Right renal pelvis (tissue), 4 donors: Measurements from ENCODE around the gene STIP1. TPM values are rescaled to one million over a fixed set of nuclear protein-coding genes. Genes with fewer than 3 reads are reported as not detected.
"Not testable (repeated sequence)": the region's sequence is repeated elsewhere in the genome, so short reads cannot be mapped to it uniquely, and the experiment has no call there.

Experiments
- DNase-seq, 4 donors: peaks; one replicate each; pipeline ENCODE4 v3.0.0-alpha.2; 2013; ENCODE audit warnings: low read depth in 4 of 4, low spot score in 3 of 4, missing footprints in 1 of 4
- polyA plus RNA-seq, 4 donors: library from polyadenylated mRNA; unstranded; fragments of 120-200 nt; gene quantifications; one replicate each; pipeline ENCODE4 v1.2.1, GENCODE V29; 2013; ENCODE audit not compliant: insufficient read length in 4 of 4

Gene STIP1
- polyA plus RNA-seq, 4 donors, result 188 to 239 (median 197) TPM

DNA sequence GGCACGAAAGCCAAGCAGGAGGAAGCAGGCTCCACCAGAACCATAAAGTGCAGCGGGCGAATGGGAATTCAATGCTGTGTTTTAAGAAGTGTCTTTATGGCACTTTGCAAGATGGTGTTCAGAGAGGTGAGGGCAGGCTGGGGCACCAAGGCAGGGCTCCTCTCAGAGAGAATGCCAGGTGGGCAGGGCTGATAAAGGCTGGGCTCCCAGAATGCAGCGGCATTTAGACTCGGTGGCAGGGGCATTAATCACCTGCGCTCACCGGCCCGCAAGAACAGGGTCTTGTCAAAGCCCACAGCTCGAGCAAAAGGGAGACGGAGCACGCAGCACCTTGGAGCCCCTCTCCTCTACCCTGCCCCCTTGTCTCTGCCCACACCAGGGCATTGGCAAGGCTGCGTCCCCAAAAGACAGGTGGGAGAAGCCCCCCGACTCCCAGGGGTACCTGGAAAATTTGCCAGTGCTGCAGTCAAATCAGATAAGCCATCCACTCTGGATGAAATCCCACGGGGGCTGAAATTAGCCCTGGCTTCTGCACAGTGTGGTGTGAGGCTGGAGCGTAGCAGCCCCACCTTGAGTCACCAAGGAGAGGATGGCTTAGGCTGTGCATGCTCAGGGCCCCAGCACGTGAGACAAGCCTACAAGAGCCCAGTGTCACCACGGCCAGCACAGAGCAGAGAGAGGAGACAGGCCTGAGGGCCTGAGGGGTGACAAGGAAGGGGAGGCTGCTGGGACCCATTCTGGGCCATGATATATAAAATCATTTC lies 28.2 kb upstream of the STIP1 start:
- no peak for DNase-seq

DNA sequence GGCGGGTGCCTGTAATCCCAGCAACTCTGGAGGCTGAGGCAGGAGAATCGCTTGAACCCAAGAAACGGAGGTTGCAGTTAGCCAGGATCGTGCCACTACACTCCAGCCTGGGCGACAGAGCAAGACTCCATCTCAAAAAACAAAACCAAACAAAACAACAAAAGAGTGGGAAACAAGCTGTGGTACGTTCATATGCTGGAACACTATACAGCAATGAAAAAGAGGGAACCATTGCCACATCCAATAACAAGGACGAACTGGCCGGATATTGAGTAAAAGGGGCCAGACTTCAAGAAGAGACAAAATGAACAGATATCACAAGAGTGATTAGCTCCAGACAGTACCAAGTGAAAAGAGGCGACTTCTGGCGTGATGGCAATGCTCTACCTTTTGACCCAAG lies 24.9 kb upstream of the STIP1 start:
- no peak for DNase-seq

DNA sequence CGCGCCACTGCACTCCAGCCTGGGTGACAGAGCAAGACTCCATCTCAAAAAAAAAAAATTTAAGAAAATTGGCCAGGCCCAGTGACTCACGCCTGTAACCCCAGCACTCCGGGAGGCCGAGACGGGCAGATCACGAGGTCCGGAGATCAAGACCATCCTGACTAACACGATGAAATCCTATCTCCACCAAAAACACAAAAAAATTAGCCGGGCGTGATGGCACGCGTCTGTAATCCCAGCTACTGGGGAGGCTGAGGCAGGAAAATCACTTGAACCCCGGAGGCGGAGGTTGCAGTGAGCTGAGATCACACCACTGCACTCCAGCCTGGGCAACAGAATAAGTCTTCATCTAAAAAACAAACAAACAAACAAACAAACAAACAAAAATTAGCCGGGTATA lies 23.2 kb upstream of the STIP1 start:
- DNase-seq, result not testable (repeated sequence)

DNA sequence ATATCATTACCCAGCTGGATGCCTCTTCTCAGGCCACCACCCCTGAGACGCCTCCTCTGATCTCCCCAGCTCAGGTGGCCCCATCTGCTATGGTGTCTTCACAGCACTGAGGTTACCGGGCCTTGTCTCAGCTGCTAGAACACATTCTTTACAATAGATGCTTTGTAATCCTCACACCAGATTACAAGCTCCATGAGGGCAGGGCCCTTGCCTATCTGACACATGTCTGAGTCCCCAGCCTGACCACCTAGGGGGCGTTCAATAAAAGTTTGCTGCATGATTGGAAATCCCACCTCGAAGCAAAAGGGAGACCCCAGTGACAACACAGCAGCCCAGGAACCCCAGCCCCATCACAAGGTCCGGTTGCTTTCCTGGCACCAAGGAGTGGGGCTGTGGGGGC lies 22.0 kb upstream of the STIP1 start:
- DNase-seq, result no peak

DNA sequence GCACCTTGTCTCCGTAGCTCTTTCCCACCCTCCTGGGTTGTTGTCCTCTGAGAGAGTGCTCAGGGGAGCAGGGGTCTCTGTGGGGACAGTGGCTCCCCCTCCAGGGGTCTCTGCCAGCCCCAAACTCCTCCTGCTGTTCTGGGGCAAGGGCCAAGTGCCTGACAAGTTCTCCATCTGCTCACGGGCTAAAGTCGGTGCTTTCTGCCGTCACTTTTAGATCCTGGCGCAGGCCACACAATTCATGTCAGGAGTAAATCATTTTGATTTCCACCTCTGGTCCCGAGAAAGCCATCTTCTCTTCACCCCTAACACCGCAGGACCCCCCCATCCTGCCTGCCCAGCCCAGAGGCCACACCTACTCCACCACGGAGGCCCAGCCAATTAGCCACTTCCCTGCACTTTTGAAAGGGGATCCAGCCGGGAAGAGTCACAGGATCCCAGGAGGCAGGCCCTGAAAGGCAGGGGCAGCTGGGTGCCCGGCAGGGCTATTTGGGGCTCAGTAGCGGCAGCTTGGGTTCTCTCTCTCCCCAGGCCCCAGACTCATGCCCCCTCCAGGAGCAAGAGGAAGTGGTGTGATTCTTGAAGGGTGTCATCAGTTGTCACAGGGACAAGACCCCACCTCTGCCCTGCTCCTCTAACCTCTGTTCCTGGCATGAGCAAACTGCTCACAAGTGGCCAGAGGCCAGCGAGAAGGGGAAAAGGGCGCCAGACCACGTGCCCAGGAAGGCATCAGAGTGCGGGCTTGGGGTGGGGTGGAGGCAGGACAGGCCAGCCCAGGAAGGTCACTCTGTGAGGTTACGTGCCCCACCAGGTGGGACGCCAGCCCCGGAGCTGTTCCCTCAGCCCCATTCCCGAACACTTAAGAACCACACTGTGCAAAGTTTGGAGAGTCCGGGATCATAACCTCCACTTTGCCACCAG lies 21.3 kb upstream of the STIP1 start:
- no peak for DNase-seq

DNA sequence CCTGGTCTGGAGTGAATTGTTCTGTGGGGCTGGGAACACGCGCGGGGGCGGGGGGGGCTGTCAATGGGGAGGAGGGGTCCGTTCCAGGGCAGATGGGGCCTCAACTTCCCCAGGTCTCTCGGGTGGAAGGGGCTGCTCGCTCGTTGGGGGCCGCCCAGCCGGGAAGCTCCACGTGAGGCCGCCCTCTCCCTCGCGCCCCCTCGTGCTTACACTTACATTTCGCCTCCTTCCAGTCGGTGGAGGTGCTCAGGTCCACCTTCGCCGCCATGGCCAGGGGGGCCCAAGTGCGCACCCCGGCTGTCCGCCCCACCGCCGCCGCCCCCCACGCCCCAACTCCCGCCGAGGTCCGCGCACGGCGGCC lies 20.5 kb upstream of the STIP1 start:
- no peak for DNase-seq

DNA sequence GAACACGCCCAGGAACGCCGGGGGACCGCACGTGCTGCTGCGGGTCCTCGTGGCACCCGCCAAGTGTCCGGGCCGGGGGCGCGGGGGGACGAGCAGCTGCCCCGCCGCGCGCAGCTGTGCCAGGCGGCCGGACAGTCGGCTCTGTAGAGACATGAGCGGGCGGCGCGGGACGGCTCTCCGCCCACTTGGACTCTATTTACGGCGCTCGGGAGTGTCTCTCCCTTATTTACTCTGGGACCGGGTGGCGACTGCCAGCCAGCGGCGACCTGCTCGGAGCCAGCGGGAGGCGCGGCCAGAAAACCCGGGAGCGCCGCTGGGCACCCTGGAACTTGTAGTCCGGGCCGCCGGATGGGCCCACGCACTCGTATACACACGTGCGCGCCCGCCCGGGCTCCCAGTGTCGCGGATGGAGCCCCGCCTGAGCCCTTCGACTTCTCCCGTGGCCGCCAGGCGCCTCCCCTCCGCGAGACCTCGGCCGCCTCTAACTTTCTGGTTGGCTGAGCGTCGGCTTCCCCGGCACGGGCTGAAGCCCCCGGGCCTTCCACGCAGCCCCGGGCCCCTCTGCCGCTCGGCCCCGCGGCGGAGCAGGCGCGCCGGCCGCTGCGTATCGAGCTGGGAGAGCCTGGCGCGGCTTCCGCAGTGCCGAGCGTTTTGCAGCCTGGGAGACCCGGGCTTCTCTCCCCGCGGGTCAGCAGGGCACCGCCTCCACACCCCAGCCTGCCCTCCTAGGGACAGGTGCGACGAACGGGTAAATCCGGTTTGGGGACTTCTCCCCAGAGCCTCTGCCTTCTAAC lies 19.9 kb upstream of the STIP1 start, which contains the start of gene MACROD1:
Gene MACROD1 (minus strand): TSS at position 272 of the 794 bp plus-strand sequence. CDS start 119 bp downstream, at position 153.
- DNase-seq, result no peak

DNA sequence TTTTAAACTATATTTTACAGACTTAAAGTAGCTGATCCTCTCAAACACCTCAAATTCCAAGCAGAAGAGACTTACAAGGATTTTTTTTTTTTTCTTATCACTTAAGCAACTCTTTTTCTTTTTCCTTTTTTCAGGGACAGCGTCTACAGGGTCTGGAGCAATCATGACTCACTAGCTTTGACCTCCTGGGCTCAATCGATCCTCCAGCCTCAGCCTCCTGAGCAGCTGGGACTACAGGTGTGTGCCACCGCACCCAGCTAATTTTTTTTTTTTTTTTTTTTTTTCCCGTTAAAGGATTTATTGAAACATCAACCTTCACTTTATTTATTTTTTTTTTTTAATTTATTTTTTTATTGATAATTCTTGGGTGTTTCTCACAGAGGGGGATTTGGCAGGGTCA lies 15.6 kb upstream of the STIP1 start:
- no peak for DNase-seq

DNA sequence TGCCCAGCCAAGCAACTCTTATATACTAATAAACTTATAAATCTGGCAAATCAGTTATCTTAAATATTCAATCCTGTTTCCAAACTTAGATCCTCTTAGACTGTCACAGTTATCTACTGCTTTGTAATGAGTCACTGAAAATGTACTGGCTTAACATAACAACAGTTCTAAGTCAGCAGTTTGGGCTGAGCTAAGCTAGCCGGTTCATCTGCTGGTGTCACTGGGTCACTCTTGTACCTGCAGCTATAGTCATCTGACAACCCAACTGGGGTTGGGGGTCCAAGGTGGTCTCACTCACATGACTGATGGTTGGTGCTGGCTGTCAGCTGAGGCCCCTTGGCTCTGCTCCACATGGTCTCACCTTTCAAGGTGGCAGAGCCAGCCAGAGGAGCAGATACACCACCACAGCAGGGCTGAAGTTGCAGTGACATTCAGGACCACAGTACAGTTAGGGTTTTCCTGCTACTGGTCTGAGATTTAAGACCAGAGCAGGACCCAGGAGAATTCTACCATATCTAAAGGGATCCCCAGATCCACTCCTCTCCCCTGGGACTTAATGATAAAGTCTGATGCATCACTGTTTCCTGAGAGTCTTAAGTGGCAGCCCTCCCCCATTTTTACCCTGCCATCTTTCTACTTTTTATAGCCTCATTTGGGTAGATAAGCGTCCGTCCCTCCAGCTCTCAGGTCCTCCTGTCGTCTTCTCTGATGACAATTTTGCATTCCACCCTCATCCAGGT lies 12.2 kb upstream of the STIP1 start:
- no peak for DNase-seq

DNA sequence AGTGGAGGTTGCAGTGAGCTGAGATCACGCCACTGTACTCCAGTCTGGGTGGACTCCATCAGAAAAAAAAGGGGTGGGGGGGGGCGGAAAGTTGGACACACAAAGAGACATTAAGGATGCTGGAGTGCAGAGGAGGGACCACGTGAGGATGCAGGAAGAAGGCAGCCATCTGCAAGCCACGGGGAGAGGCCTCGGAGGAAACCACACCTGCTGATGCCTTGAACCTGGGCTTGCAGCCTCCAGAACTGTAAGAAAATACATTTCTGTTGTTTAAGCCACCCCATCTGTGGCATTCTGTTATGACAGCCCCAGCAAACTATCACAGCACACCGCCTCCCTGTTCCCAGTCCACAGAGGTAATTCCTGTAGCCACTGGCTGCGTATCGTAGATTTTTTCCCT lies 9.2 kb upstream of the STIP1 start:
- DNase-seq, result no peak

DNA sequence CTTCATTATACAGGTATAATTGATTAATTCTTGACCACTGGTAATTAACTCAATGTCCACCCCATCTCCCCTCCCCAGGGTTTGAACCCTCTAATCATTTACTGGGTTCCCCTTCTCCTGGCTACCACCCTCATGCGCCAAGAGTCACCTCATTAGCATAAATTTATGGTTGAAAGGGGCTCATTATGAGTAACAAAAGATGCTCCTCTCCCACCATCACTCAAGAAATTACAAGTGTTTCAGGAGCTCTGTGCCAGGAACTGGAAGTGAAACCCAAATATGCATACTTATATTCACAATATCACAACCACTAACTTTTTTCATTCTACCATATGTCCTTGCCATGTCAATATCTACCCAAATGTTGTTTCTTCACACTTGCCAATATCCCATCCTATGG lies 7.8 kb upstream of the STIP1 start:
- DNase-seq, result no peak

DNA sequence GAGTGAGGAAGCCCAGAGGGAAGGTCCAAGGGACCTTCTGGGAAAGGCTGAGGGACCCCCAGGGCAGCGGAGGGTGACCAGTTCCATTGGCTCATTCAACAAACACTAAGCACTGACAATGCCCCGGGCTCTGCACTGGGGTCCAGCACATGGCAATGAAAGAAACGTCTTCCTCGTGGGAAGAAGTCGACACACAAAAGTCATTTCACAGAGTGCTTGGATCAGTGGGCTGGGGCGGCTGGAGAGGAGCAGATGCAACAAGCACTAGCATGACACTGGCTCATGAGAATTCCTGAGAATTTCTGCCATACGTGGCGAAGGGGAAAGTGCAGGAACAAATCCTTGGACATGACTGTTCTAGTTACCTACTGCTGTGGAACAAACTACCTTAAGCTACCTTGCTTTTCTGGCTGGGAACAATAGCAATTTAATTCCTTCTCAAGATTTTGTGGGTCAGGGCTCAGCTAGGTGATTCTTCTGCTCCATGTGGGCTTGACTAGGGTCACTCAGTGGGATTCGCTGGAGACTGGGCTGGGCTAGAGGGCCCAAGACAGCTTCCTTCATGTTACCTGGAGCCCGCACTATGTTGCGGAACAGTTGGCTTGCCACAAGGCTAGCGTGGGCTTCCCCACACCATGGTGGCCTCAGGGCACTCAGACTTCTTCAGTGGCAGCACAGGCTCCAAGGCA lies 6.9 kb upstream of the STIP1 start:
- no peak for DNase-seq

DNA sequence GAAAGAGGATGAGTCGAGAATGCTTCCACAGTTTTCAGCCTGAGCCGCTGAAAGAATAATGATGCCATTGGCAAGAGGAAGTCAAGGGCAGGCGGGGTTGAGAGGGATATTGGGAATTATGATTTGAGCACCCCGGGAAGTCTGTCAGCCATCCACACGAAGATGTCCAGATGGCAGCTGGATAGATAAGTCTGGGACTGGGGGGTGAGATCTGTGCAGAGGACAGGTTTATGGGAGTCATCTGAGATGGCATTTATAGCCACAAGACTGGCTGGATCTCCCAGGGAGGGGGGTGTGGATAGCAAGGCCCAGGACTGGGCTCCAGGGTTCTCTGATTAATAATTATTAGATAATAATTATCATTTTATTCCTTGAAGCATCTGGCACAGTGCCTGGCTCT lies 5.1 kb upstream of the STIP1 start:
- DNase-seq, result no peak

DNA sequence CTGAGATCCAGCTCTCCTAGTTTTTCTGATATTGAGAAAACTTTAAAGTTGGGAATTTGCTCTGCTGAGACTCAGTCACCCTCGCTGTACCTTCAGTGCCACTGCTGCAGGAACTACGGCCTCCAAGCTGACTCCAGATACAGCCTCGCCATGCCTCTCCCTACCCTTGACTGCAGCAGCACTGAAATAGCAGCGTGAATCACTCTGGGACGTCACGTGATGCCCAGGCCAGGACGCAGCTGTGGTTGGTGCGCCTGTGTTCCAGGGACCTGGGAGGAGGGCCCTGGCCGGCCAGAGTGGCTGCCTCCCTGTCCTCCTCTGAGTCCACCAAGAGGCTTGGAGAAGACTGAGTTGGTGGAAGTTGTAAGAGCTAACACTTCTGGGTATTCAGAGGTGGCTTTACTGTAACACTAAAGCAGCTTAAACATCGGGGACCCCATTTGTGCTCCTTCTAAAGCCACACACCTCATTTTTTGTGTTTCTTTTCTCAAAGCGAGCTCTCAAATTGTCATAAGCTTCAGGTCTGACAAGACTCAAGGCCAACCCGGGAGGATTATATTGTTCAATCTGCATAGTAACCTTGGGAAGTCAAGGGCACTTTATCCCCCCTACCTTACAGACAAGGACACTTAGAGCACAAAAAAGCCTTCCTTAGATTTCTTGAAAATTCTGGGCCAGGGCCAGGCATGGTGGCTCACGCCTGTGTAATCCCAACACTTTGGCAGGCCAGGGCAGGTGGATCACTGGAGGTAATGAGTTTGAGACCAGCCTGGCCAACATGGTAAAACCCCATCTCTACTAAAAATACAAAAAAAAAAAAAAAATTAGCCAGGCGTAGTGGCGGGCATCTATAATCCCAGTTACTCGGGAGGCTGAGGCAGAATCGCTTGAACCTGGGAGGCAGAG lies 4.2 kb upstream of the STIP1 start:
- peak in 2 of 4 donors; percentile 74 to 77 for DNase-seq

DNA sequence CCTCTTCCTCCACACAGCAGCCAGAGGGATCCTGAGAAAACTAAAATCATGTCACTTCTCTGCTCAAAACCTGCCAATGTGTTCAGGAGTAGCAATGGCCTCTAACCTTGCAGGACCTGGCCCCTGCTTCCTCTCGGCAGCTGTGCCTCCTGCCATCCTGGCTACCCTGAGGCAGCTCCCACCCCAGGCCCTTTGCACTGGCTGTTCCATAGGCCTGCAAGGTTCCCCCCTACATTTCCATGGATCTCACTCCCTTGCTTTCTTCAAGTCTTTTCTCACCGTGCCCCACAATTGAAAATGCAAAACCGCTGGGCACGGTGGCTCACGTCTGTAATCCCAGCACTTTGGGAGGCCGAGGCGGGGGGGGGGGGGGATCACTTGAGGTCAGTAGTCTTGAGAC lies 2.1 kb upstream of the STIP1 start:
- DNase-seq, result no peak

DNA sequence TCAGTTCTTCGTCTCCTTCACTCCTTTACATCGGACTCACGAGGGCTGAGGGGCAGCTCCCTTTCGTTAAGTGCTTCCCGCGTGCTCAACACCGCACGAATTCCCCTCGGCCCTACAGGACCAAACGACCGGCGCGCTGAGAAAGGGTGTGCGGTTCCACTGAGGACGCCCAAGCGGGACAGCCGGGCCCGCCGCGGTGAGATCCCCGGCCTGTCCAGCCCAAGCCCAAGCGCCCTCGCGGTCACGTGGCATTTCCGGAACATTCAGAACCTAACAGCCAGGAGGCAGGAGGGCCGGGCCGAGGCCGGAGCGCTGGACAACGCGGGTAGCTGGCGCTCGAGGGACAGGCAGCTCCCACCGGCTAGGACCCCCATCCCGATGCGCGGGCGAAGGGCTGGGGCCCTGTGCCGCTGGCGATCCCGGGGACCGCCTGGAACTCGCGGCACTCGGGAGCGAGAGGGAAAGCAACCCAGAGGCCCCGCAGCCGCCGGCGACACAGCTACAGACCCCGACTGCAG lies 737 bp upstream of the STIP1 start:
- peak in 1 of 4 donors; percentile 61 for DNase-seq

DNA sequence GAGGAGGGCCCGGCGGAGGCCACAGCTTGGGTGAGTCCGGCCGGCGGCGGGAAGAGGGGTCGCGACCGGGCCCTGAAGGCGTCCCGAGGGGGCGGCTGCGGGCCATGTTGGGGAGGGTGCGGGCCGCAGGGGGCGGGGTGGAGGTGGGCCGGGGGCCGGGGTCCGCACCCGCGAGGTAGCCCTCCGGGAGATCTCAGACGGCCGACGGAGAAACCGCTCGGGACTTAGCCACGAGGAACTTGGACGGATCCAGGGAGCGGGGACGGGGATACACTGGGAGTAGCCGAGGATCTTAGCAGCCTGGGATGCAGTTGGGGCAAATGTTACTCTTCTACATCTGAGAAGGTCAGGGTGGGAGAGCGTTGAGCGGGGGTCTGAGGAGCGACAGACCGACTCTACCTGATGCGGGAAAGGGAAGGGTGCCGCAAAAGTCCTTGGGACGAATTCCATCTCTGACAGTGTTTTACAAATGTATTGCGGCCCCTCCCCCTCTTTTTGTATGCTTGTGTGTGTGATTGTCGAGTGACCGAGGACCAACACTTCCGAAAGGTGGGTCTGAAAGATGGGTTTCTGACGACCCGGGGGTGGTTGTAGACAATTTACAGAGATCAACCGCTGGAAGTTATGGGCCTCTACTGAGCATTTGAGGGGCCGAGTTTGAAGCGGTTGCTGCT lies 658 bp downstream of the STIP1 start:
- no peak for DNase-seq

DNA sequence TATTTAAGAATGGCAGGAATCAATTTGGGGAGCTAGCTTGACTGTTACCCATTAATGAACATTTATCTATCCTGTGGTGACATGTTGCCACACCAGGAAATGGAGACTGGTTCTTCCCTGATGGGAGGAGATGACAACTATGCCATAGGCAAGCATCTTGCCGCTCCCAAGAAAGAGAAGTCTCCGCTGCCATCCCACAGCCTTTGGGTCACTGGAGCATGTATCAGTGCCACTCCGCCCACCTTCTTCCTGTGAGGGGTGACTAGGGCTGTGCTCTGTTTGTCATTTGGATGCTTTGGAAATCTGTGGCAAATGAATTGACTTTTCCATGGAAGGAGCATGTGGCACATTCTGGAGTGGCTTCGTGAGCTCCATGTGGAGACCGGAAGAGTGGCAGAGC lies 6.5 kb downstream of the STIP1 start:
- no peak for DNase-seq
